MV-4-11 (cell line): ENCODE data around the gene PECR.

Source experiments
- DNase-seq: peaks from one replicate; lab custom pipeline; 2025; lab: John Stamatoyannopoulos, UW

Gene PECR

DNA sequence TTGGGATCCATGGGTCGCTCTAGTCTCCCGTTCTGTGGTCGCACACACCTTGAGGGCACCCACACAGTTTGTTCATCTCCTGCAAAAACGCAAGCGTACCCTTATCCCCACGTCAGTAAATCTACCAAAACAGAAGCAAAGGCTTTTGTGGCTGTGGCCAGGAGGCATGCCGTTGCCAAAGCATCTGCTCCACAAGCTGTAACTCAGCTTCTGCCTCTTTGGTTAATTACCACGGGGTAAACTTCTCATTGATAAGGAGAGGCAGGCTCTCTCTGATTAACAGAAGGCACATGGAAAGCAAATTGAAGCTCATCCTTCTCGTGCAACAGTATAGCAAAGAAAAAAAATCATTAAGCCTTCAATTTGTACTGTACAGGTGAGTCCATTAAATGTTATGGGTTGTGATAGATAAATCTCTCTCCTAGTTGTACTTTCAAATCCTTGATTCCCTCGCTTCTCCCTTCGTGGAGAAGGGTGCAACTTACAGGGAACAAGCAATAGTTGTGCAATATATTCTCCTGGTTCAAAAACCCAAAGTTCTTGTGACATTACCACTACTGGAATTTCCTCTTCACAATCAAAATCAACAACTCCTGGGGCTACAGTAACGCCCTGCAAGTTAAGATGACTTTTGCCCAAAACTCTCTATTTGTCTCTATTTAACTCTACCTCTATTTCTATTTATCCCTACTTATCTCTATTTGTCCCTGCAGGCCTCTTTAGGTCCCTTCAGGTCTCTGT, 10.3 kb downstream of the PECR start:
- no peak for DNase-seq

DNA sequence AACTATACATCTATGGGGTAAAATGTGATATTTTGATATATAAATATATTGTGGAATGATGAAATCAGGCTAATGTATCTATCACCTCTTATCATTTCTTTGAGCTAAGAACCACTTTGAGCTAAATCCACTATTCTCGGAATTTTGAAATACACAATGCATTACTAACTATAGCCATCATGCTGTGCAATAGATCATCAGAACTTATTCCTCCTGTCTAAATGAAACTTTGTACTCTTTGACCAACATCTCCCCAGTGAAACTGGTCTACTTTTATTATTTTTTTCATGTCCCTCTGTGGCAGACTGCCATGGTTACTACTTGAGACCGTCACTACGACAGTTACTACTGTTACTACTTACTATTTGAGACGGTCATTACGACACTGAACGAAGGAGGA, 11.4 kb downstream of the PECR start:
- peak; percentile 10 for DNase-seq

DNA sequence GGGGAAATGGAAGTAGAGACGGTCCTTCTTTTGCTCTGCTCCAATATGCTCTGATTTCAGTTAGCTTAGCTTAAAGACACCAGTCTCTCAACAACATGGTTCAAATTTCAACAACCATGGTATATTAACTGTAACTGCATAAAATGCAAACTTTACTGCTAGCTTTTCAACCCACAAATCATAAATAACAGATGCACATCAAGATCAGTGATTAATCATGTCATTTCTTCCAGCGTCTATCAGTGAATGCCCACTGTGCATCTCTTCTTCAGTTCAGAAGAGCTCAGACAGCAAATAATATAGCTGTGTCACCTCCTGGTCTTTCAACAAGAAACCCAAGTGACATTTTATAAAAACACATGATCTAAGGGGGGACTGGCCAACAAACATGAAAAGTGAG, 12.6 kb downstream of the PECR start:
- DNase-seq = no peak

DNA sequence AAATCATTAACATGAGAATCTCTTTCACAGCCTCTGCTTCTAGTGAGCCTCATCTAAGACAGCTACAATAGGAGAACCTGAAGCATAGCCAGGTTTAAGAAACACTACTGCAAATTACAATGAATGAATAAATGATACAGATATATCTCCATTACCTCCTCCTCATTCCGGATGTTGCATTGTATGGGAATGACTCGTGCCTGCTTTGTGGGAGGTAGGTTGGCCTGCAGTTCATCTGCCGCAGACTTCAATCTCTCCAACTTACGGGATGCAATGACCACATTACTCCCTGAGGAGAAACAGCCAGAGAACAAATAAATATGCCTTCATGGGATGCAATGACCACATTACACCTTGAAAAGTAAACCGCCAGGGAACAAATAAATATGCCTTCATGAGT, 15.4 kb downstream of the PECR start:
- DNase-seq = no peak

DNA sequence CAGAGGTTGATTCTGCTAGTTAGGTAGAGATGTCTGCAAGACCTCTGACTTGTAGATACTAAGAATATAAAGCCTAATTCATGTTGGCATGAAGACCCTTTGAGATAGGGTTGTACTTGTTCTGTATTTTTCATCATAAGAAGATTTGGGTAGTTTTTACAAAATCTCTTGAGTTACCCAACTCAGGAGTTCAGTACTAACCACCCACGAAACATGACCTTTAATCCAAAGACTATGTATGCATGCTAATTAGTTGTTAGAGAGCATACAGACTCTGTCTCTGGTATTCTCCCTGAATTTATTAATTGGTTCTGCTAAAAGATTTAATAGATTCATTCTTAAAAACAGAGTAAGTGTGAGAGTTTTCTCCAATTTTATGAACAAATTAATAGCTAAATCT, 16.9 kb downstream of the PECR start:
- no peak for DNase-seq

DNA sequence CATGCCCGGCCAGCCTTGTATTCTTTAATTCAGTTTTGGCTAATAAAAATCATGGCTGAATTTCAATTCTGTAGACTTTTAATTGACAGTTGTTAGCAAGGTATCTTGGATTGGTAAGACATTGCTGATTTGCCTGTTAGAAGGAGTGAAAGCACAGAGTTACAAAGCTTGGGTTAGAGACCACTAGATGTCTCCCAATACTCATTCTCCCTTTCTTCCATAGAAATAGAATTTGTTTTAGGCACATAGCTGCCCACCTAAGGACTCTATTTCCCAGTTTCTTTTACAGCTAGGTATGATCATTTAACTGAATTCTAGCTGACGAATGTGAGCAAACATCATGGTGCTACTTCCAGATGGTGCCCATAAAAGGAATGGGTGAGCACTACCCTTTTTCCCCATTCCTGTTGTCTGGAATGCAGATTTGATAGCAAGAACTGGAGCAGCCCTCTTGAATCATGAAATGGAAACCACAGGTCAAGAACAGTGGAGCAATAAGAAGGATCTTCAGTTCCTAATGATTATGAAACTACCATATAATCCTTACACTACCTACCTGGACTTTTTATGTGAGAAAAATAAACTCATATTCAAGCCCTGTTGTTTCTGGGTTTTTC, 17.5 kb downstream of the PECR start:
- no peak for DNase-seq

DNA sequence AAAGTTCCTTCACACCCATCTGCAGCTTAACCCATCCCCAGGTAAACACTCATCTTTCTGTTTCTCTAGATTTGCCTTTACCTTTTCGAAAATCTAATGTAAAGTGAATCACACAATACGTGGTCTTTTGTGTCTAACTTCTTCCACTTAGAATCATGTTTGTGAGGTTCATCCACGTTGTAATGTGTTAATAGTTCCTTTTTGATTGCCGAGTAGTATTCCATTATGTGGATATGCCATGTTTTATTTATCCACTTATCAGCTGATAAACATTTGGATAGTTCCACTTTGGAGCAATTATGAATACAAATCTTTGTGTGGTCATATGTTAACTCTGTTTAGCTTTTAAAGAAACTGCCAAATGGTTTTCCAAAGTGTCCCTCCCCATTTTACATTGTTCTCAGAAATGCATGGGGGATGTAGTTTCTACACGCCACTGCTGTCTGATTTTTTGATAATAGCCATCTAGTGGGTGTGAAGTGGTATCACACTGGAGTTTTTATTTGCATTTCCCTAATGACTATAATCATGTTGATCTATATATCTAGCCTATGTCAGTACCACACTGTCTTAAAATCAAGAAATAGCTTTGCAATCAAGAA, 22.3 kb downstream of the PECR start:
- DNase-seq = no peak

DNA sequence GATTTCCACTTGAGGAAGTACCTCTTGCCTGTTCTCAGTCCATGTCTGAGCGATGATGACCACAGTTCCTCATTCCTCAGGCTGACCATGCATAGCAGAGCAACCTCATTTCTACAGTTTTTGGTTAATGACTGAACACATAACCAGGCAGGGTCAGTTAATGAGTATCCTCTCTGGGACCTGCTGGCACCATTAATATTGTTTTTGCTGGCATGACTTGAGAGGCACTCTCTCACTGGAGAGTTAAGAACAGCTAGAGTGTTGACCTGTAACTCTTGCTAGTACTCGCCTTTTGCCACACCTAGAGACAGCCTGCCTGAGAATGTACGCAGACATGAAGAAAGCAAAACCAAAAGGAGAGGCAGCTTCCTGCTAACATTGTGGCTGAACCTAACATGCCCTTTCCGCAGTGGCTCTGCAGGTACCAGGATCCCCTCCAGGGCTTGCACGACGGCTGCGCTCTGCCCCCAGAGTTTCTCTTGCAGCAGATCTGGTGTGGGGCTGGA, 23.9 kb downstream of the PECR start:
- peak; percentile 76 for DNase-seq

DNA sequence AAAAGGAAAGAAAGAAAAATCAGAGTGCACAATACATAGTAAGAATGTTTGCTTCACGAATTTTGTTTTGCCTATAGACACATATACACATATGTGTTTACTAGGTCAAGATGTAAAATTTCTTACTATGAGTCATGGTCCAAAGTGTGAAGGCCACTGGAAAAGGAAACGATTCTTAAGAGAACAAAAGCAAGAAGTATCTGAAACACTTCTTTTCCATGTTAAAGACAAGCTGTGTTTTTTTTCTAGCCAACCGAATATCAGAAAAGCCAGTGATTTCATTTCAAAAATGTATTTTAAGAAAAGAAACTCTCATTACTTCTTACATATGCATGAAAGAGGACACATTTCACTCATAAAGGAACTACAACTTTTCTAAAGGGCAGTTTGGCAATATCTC, 24.9 kb downstream of the PECR start:
- peak; percentile 40 for DNase-seq

DNA sequence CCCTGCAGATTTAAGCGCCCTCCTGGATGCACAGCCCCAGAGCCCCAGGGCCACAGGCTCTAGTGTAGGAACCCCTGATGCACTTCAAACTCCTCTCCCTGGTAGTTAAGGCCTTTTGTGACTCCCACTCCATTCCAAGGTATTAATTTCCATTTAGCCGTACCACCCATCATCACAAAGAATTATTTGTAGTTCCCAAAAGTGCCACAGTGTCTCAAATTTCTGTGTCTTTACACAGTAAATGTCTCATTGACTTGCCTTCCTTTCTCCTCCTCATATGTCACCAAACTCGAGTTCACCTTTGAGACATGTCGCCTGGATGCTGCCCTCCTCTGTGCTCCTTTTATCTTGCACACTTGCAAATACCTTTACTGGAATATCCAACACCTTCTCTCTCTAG, 25.9 kb downstream of the PECR start:
- DNase-seq = no peak

DNA sequence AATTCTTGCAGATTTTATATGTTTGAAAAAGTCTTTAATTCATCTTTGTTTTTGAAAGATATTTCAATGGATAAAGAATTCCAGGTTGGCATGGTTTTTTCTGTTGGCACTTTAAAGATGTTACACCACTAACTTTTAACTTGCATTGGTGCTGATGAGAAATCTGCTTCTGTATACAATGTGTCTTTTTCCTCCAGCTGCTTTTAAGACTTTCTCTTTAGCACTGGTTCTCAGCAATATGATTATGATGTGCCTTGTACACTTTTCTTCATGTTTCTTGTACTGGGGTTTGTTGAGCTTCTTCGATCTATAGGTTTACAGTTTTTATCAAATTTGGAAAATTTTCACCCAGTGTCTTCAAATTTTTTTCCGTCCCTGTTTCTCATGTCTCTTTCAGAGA, 29.2 kb downstream of the PECR start:
- no peak for DNase-seq

DNA sequence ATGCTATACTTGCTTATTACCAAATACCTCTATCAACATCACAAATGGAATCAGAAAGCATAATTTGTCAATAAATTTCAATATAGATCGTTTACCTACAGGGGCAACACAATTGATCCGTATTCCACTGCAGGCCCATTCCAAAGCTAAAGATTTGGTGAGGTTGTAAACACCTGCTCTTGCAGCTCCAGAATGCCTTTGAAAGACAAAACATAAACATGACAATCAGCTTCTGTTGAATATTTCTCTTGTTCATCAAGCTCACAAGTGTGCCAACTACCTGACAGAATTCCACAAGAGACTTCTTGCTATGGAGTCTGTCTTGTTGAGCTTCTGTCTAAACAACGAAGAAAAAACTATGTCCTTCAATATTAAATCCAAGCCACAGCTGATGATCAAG, 30.3 kb downstream of the PECR start:
- no peak for DNase-seq

DNA sequence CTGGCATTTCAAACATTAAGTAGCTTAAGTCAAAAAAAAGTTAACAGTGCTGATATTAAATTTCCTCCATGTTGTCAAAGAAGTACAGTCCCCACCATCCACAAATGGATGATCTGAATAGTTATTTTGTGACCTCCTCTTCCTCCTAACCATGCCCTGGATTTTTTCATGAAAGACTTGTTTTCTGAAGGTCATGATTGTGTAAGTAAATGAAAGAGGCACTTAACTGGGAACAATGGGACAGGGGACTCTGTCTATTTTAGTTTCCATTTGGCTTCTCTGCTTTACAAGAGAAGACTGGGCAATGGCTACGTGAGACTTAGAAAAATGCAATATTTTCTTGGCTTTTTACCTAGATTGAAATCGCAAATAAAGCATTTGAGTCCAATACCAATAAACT, 32.2 kb downstream of the PECR start:
- no peak for DNase-seq

DNA sequence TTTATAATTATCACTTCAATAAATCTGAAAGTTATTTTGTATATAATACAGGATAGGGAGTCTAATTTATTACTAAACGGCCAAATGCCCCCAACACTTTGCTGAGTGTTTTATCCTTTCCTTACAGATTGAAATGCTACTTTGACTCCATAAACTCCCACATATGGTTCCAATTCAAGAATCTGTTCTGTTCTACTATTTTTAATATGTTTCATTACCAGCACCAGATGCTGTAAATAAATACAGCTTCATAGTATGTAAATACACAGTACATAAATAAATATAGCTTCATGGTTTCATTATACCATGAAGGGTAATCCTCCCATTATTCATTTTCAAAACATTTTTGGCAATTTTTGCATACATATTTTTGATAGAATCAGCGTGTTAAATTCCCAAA, 34.2 kb downstream of the PECR start:
- no peak for DNase-seq

DNA sequence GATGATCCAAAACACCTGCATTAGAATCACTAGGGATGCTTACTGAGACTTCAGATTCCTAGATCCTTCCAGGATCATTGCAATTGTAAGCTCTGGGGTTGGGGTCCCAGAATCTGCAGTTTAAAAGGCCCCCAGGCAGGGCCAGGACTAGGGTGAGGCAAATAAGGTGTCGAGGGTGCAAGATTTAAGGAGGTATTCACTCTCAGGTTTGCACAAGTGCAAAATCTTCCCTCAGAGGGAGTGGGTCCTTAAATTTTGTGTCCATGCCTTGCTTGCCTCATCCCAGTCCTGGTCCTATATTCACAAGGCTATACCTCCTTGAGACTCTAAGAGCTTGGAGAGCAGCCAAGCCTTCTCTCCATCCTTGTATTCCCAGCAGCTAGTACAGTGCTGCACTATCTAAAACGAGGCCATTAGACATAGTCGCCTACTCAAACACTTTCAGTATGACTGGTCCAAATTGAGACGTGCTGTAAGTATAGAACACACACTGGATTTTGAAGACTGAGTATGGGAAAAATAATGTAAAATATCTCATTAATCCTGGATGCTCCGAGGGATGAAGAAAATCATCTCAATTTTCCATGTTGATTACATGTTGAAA, 36.6 kb downstream of the PECR start:
- no peak for DNase-seq

DNA sequence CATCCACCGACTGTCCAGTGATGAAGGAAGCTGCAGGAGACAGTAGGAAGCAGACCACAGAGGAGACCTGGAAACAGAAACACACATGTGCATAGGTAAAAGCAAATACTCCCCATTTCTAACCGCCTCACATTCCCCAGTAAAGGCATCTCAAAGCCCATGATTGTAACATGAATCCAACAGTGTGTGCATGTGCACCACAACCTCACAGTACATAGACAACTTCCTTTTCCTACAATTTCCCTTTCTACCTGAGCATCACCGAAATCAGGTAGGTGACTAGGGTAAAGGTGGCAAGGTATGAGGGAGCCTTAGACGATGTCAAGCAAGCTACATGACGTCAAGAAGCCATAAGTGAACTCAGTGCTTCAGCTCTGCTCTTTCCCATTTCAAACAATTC, 37.7 kb downstream of the PECR start:
- no peak for DNase-seq

DNA sequence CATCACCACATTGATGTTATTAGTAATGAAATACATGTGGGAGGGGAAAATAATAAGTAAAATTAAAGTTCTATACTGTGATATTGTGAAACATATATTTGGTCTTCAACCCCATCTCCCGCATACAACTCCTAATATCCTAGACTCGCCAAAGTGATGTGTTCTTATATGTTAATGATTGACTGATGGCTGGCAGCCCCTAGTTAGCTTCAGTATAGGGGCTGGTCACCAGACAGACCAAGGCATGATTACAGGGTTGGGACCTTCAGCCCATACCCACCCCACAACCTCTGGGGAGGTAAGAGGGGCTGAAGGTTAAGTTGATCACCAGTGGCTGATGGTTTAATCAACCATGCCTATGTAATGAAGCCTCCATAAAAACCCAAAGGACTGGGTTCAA, 40.2 kb downstream of the PECR start:
- no peak for DNase-seq

DNA sequence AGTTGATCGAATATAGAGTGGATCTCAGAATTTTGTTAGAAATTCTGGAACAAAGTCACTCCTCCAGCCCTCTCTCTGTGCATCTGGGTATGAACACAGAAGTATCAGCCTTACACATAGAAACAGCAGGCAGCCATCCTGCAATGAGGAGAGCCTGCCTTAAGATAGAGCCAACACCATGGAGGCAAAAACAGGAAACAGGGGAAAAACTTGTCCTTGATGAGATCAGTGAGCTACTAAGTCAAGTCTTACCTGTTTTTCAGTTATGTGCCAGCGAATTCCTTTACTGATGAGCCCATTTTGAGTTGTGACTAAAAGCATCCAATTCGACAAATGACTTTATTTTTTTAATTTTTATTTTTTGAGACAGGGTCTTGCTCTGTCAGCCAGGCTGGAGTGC, 41.7 kb downstream of the PECR start:
- no peak for DNase-seq

DNA sequence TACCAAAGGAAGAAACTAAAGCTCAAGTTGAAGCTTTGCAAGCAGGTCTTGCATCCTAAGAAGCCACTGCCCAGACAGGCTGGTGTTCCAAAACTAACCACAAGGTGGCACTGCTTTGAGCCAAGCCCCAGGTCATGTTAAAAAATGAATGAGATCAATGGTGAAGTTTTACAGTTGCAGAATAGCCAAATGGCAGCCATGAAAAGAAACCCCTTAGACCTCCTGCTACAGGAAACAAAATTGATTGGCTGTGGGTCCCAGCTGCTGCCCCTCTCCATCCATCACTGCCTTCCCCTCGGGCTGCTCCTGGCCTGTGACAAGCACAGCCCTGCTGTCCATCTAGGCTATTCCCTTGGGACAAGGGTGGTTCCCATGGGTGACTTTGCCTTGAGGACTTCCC, 47.5 kb downstream of the PECR start:
- peak; percentile 35 for DNase-seq

DNA sequence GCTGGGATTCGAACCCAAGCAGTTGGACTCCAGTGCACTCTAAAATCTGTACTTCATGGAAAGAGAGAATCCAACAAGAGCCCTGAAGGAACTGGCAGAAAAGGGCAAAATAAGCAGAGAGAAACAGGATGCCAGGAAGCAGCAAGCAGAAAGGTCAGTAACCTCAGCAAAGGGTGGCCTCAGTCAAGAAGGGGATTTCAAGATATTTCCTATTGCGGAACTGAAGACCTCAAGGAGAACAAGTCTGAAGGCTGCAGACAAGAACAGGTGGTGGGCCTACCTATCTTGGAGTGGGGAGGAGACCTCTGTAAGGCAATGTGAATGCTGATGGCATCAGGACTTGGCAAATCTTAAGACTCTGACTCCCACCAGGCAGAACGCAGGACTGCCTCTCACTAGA, 48.2 kb downstream of the PECR start:
- DNase-seq = no peak

DNA sequence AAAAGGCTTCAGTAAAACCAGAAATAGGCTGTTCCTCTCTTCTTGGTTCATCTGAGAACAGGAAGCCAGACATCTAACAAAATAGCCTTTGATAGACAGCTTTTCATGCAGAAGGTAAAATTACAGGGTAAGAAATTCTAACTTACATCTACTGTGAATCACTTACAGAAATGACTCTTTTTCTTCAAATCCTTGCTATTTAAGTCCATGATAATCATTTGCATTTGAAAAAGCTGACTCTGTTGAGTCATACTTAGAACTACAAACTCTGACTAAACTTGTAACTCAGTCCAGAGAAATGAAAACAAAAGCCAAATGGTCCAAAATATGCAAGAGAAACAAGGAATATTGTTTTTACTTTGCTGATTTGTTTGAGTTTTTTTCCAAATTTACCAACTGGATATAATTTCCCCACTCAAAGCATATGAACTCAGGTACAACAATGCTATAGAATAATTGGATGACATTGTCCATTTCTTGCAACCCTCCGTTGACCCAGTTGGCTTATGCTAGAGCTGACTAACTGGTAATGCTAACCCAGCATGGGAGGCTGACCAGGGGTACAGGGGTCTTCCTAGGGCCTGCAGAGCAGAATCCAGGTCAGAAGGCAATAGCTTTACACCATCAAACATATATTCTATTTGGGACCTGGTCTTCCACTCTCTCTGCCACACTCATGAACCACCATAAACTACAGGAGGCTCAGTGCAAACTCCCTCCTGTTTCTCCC, 49.5 kb downstream of the PECR start:
- no peak for DNase-seq

DNA sequence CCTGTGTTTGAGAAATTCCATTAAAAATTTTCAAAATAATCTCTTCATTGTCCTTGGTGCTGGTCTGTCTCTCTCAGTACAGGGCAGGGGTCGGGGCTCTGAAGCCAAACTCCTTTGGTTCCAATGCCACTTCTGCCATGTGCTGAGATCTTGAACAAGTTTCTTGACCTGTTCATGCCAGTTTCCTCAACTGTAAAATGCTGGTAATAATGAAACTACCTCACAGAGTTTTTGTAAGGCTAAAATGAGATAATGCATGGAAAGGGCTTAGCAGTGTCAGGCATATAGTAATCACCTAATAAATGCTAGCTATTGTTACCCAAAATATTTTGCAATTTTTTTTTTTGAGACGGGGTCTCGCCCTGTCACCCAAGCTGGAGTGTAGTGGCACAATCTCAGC, 51.4 kb downstream of the PECR start:
- no peak for DNase-seq
